Activated CD4-positive, alpha-beta T cell treated with anti-CD3 and anti-CD28 coated beads for 24 hours (primary cell): Measurements from ENCODE around the gene BNIP5.

ENCODE experiments used
- DNase-seq, 2 donors: peaks; one replicate each; pipeline ENCODE4 v3.0.0-alpha.2; 2020; ENCODE audit warnings: low read depth in 2 of 2

The BNIP5 gene

GRCh38 chr6:36267731-36268477 lies 68.8 kb downstream of the BNIP5 start:
- no peak for DNase-seq

GRCh38 chr6:36266913-36267644 lies 69.6 kb downstream of the BNIP5 start:
- no peak for DNase-seq
